Muscle layer of colon (tissue), 2 donors: ENCODE measurements around the gene CTXND1.

Experiments used
- H3K27ac ChIP-seq: one replicate; pipeline ENCODE4 v1.7.0; 2013; ENCODE audit warnings: low read depth, mild to moderate bottlenecking, low read length, moderate library complexity
- H3K27me3 ChIP-seq, 2 donors: one replicate each; pipeline ENCODE4 v1.7.0; 2013; ENCODE audit warnings: low read length in 2 of 2, mild to moderate bottlenecking in 2 of 2; ENCODE audit not compliant: insufficient read depth in 2 of 2, control insufficient read depth in 1 of 2
- H3K36me3 ChIP-seq: one replicate; pipeline ENCODE4 v1.7.0; 2013; ENCODE audit warnings: mild to moderate bottlenecking, low read length; ENCODE audit not compliant: insufficient read depth
- H3K4me1 ChIP-seq: one replicate; pipeline ENCODE4 v1.7.0; 2013; ENCODE audit warnings: mild to moderate bottlenecking, low read length; ENCODE audit not compliant: insufficient read depth
- H3K4me3 ChIP-seq, 2 donors: one replicate each; pipeline ENCODE4 v1.7.0; 2013; ENCODE audit warnings: low read length in 2 of 2, low read depth in 1 of 2, mild to moderate bottlenecking in 1 of 2, moderate library complexity in 1 of 2
- H3K9ac ChIP-seq: one replicate; pipeline ENCODE4 v1.7.0; 2013; ENCODE audit warnings: low read length
- H3K9me3 ChIP-seq: one replicate; pipeline ENCODE4 v1.7.0; 2013; ENCODE audit warnings: mild to moderate bottlenecking, low read length
- donor health status: abdominal sarcoma.
- donor health status: Adenocarcinoma of cecum.

The CTXND1 gene

DNA sequence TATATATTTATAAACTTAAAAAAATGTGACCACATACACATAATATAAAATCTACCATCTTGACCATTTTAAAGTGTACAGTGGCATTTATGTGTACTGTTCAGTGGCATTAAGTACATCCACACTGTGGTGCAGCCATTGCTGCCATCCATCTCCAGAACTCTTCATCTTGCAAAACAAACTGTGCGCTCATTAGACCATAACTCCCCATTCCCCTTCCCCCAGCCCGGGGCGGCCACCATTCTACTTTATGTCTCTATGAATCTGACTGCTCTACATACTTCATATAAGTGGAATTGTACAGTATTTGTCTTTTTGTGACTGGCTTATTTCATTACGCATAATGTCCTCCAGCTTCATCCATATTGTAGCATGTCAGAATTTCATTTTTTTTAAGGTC is 47.8 kb downstream of the CTXND1 start:
- Histone ChIP-seq H3K4me1 (no peaks in the 10 kb centered on the region), H3K9me3 (no peaks in the 10 kb centered on the region), H3K27me3 (peaks cover 0 to 4% of the 10 kb centered on the region in 2 donors), H3K9ac (no peak overlapping the region), H3K4me3 (no peak overlapping the region), H3K27ac (no peak overlapping the region), H3K36me3 (no peaks in the 10 kb centered on the region)

- H3K4me3 ChIP-seq: no peak overlapping the region
- H3K9ac ChIP-seq: no peak overlapping the region
- no peaks in the 10 kb centered on the region for H3K36me3 ChIP-seq
- H3K27me3 ChIP-seq: no peaks in the 10 kb centered on the region
- no peaks in the 10 kb centered on the region for H3K9me3 ChIP-seq
- H3K4me1 ChIP-seq: no peaks in the 10 kb centered on the region
- no peak overlapping the region for H3K27ac ChIP-seq
Measured at GRCh38 chr15:80203361-80203885, 48.6 kb downstream of the CTXND1 start.

GRCh38 chr15:80202641-80203360 is 49.2 kb downstream of the CTXND1 start:
- Histone ChIP-seq H3K9ac (no peak overlapping the region), H3K36me3 (no peaks in the 10 kb centered on the region), H3K4me3 (no peak overlapping the region), H3K27ac (no peak overlapping the region), H3K4me1 (no peaks in the 10 kb centered on the region), H3K27me3 (no peaks in the 10 kb centered on the region), H3K9me3 (no peaks in the 10 kb centered on the region)

- H3K4me3 ChIP-seq: no peak overlapping the region
- no peaks in the 10 kb centered on the region for H3K36me3 ChIP-seq
- no peaks in the 10 kb centered on the region for H3K4me1 ChIP-seq
- no peaks in the 10 kb centered on the region for H3K9me3 ChIP-seq
- no peak overlapping the region for H3K9ac ChIP-seq
- no peak overlapping the region for H3K27ac ChIP-seq
- H3K27me3 ChIP-seq: no peaks in the 10 kb centered on the region
Measured at GRCh38 chr15:80202016-80202315, 50.0 kb downstream of the CTXND1 start.

GRCh38 chr15:80201256-80202015 is 50.6 kb downstream of the CTXND1 start:
- Histone ChIP-seq H3K27me3 (no peaks in the 10 kb centered on the region), H3K36me3 (no peaks in the 10 kb centered on the region), H3K27ac (no peak overlapping the region), H3K4me1 (no peaks in the 10 kb centered on the region), H3K9ac (no peak overlapping the region), H3K9me3 (no peaks in the 10 kb centered on the region), H3K4me3 (no peak overlapping the region)

DNA sequence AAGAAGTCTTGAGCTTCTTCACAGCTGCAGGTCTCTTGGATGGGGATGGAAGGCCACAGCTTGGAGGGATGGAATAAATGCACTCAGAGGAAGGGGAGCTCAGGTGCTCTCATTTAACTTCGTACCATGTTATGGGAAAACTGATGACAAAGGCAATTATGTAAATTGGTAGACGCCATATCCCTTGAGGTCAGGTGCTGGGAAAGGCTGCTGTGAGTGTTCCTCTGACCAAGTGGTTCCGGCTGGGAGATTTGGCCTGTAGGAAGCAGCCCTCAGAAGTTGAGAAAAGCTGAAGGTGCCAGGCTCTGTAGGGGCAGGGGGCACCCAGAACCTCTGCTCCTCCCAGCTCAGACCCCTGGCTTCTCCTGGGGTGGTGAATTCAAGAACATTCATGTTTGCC is 52.1 kb downstream of the CTXND1 start:
- no peak overlapping the region for H3K9ac ChIP-seq
- H3K4me1 ChIP-seq: no peaks in the 10 kb centered on the region
- no peaks in the 10 kb centered on the region for H3K27me3 ChIP-seq
- H3K9me3 ChIP-seq: no peaks in the 10 kb centered on the region
- H3K36me3 ChIP-seq: no peaks in the 10 kb centered on the region
- H3K4me3 ChIP-seq: no peak overlapping the region
- H3K27ac ChIP-seq: no peak overlapping the region

DNA sequence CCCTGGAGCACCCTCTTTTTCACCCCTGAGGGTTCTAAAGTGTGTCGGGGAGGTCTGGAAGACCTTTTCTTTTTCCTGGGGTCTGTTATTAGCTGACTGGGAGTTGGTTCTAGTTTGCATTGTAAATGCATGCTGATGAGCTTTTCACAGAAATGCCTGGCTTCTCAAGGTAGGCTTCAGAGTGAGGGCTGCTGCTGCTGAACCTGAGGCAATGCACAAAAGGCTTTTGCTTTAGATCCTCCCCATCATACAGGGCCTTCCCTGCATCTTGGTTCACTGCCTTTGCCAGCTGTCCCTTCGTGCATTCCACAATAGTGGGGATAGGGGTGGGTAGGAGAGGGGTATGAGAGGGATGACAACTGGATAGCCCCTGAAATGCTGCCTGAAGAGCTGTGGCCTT is 52.6 kb downstream of the CTXND1 start:
- Histone ChIP-seq H3K27ac (no peak overlapping the region), H3K4me3 (no peak overlapping the region), H3K36me3 (no peaks in the 10 kb centered on the region), H3K9ac (no peak overlapping the region), H3K9me3 (no peaks in the 10 kb centered on the region), H3K27me3 (no peaks in the 10 kb centered on the region), H3K4me1 (no peaks in the 10 kb centered on the region)

GRCh38 chr15:80194914-80195313 is 57.1 kb downstream of the CTXND1 start:
- no peaks in the 10 kb centered on the region for H3K27me3 ChIP-seq
- H3K36me3 ChIP-seq: no peaks in the 10 kb centered on the region
- H3K4me3 ChIP-seq: no peak overlapping the region
- no peaks in the 10 kb centered on the region for H3K4me1 ChIP-seq
- no peak overlapping the region for H3K27ac ChIP-seq
- no peak overlapping the region for H3K9ac ChIP-seq
- no peaks in the 10 kb centered on the region for H3K9me3 ChIP-seq

DNA sequence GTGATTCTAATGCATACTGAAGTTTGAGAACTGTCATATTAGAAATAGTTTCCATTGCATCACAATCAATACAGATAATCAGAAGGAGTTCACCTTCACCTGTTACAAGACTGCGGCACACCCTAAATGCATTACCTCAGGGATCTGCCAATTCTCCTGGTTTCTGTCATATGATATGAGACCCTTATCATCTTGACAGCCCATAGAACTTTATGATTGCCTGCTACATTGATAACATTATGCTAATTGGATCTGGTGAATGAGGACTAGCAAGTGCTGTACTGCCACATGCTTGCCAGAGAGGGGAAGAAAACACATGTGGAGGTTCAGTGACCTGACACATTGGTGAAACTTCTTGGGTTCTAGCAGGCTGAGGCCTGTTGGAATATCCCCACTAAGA is 57.8 kb downstream of the CTXND1 start:
- Histone ChIP-seq H3K27ac (no peak overlapping the region), H3K27me3 (no peaks in the 10 kb centered on the region), H3K36me3 (no peaks in the 10 kb centered on the region), H3K9ac (no peak overlapping the region), H3K9me3 (no peaks in the 10 kb centered on the region), H3K4me3 (no peak overlapping the region), H3K4me1 (no peaks in the 10 kb centered on the region)

- no peak overlapping the region for H3K9ac ChIP-seq
- H3K36me3 ChIP-seq: peaks cover 6% of the 10 kb centered on the region
Measured at GRCh38 chr15:80191897-80192595, 60.0 kb downstream of the CTXND1 start.

GRCh38 chr15:80191198-80191597 is 60.8 kb downstream of the CTXND1 start:
- Histone ChIP-seq H3K27ac (no peak overlapping the region), H3K9me3 (no peaks in the 10 kb centered on the region), H3K27me3 (no peaks in the 10 kb centered on the region), H3K36me3 (peaks cover 12% of the 10 kb centered on the region), H3K9ac (no peak overlapping the region), H3K4me1 (no peaks in the 10 kb centered on the region), H3K4me3 (no peak overlapping the region)

More at GRCh38 chr15:80191897-80192595, 60.0 kb downstream of the CTXND1 start:
- Histone ChIP-seq H3K4me3 (no peak overlapping the region), H3K9me3 (no peaks in the 10 kb centered on the region), H3K27me3 (no peaks in the 10 kb centered on the region), H3K4me1 (no peaks in the 10 kb centered on the region), H3K27ac (no peak overlapping the region)
